Glutamatergic neuron (in vitro differentiated cells): ENCODE results near the gene UBE4B. TPM values are rescaled to one million over a fixed set of nuclear protein-coding genes. Genes with fewer than 3 reads are reported as not detected.

ENCODE experiments used
- DNase-seq: peaks from one replicate; pipeline ENCODE4 v3.0.0; 2022
- H3K27ac Mint-ChIP-seq: one replicate; pipeline ENCODE4 v1.8.0; 2020; ENCODE audit warnings: mild to moderate bottlenecking, mixed read lengths, inconsistent platforms; ENCODE audit not compliant: unreplicated experiment
- H3K27me3 Mint-ChIP-seq: one replicate; pipeline ENCODE4 v1.8.0; 2020; ENCODE audit warnings: mild to moderate bottlenecking, moderate library complexity, mixed read lengths, inconsistent platforms; ENCODE audit not compliant: unreplicated experiment
- H3K36me3 Mint-ChIP-seq: one replicate; pipeline ENCODE4 v1.8.0; 2020; ENCODE audit warnings: mild to moderate bottlenecking, mixed read lengths, inconsistent platforms; ENCODE audit not compliant: unreplicated experiment
- H3K4me1 Mint-ChIP-seq: one replicate; pipeline ENCODE4 v1.8.0; 2020; ENCODE audit warnings: mild to moderate bottlenecking, low read depth, mixed read lengths, inconsistent platforms; ENCODE audit not compliant: unreplicated experiment
- H3K4me3 Mint-ChIP-seq: one replicate; pipeline ENCODE4 v1.8.0; 2020; ENCODE audit warnings: mild to moderate bottlenecking, mixed read lengths, inconsistent platforms; ENCODE audit not compliant: unreplicated experiment
- H3K9me3 Mint-ChIP-seq: one replicate; pipeline ENCODE4 v1.8.0; 2020; ENCODE audit warnings: mild to moderate bottlenecking, moderate library complexity, mixed read lengths, inconsistent platforms; ENCODE audit not compliant: unreplicated experiment
- CTCF ChIP-seq: fragments of 200-600 bp; sonication (generic); IDR thresholded peaks from one replicate; pipeline ENCODE4 v1.5.0; 2021; ENCODE audit not compliant: partially characterized antibody, unreplicated experiment
- total RNA-seq: library from RNA; stranded (reverse); fragmentation: NEBNext Ultra II Directional; extraction: Animal tissue kit (Norgen Biotek cat#: 25700); gene quantifications from one replicate; pipeline ENCODE4 v1.2.1, GENCODE V29; 2021; ENCODE audit not compliant: unreplicated experiment

The UBE4B gene
- total RNA-seq, 1 donor from 2014 or later, result 94.1 TPM

- Mint-ChIP-seq H3K27me3 (peaks cover 16% of the 10 kb centered on the region), H3K36me3 (no peaks in the 10 kb centered on the region), H3K27ac (peak within 1 kb of the TSS; percentile 97), H3K4me1 (peaks cover 13% of the 10 kb centered on the region), H3K4me3 (peak within 1 kb of the TSS; percentile 92), H3K9me3 (peaks cover 7% of the 10 kb centered on the region)
- peak; percentile 99 for TF ChIP-seq CTCF
- peak; percentile 100 for DNase-seq
Measured at GRCh38 chr1:10209905-10210810, 177.4 kb downstream of the UBE4B start, which contains the start of gene KIF1B. KIF1B (plus strand) TSS chr1:10210570; CDS start chr1:10232329, 21,759 bp downstream.

GRCh38 chr1:10210841-10211804 is 178.4 kb downstream of the UBE4B start:
- peaks cover 7% of the 10 kb centered on the region for H3K9me3 Mint-ChIP-seq
- peak overlapping the region; percentile 92 for H3K4me3 Mint-ChIP-seq
- peaks cover 16% of the 10 kb centered on the region for H3K27me3 Mint-ChIP-seq
- H3K36me3 Mint-ChIP-seq, result no peaks in the 10 kb centered on the region
- DNase-seq, result peak; percentile 62
- H3K27ac Mint-ChIP-seq, result peak overlapping the region; percentile 97
- TF ChIP-seq CTCF, result no peak
- peaks cover 13% of the 10 kb centered on the region for H3K4me1 Mint-ChIP-seq

- Mint-ChIP-seq H3K9me3 (peaks cover 11% of the 10 kb centered on the region), H3K27me3 (peaks cover 16% of the 10 kb centered on the region), H3K36me3 (no peaks in the 10 kb centered on the region), H3K4me1 (peaks cover 19% of the 10 kb centered on the region), H3K4me3 (peak overlapping the region; percentile 92), H3K27ac (peak overlapping the region; percentile 97)
- DNase-seq, result no peak
- no peak for TF ChIP-seq CTCF
Measured at GRCh38 chr1:10211805-10212410, 179.2 kb downstream of the UBE4B start.

GRCh38 chr1:10212476-10212875 is 179.7 kb downstream of the UBE4B start:
- no peaks in the 10 kb centered on the region for H3K36me3 Mint-ChIP-seq
- peaks cover 11% of the 10 kb centered on the region for H3K9me3 Mint-ChIP-seq
- H3K4me3 Mint-ChIP-seq, result peak overlapping the region; percentile 92
- no peak for TF ChIP-seq CTCF
- peaks cover 19% of the 10 kb centered on the region for H3K4me1 Mint-ChIP-seq
- peaks cover 16% of the 10 kb centered on the region for H3K27me3 Mint-ChIP-seq
- DNase-seq, result no peak
- H3K27ac Mint-ChIP-seq, result peak overlapping the region; percentile 97
